Aorta (tissue), 5 donors: ENCODE results near the gene PAFAH1B1. TPM values are rescaled to one million over a fixed set of nuclear protein-coding genes. Genes with fewer than 3 reads are reported as not detected.
"Not testable (repeated sequence)": the region's sequence is repeated elsewhere in the genome, so short reads cannot be mapped to it uniquely, and the experiment has no call there.

Source experiments
- ATAC-seq: fragments of 200-7000 bp; cut with Tn5 transposase; one replicate; pipeline ENCODE4 v1.9.1; 2022; ENCODE audit warnings: moderate library complexity; ENCODE audit not compliant: low FRiP score
- DNase-seq, 2 donors: peaks; one replicate each; pipeline ENCODE4 v3.0.0-alpha.2; 2020
- H3K27ac ChIP-seq, 2 donors: one replicate each; pipeline ENCODE4 v1.5.1; 2013; ENCODE audit warnings: low read length in 2 of 2, mild to moderate bottlenecking in 2 of 2, moderate library complexity in 2 of 2, control low read depth in 1 of 2, inconsistent platforms in 1 of 2, low read depth in 1 of 2
- H3K27me3 ChIP-seq, 2 donors: one replicate each; pipeline ENCODE4 v1.6.1; 2013; ENCODE audit warnings: control low read depth in 1 of 2, low read length in 1 of 2, mild to moderate bottlenecking in 1 of 2, moderate library complexity in 1 of 2; ENCODE audit not compliant: insufficient read depth in 2 of 2, control insufficient read depth in 1 of 2
- H3K36me3 ChIP-seq, 2 donors: one replicate each; pipeline ENCODE4 v1.6.1; 2013; ENCODE audit warnings: control low read depth in 1 of 2, low read length in 1 of 2, mild to moderate bottlenecking in 1 of 2; ENCODE audit not compliant: insufficient read depth in 2 of 2, control insufficient read depth in 1 of 2
- H3K4me1 ChIP-seq, 2 donors: one replicate each; pipeline ENCODE4 v1.6.1; 2013; ENCODE audit warnings: low read length in 2 of 2, control low read depth in 1 of 2, mild to moderate bottlenecking in 1 of 2, moderate library complexity in 1 of 2; ENCODE audit not compliant: insufficient read depth in 2 of 2, control insufficient read depth in 1 of 2
- H3K4me3 ChIP-seq, 2 donors: one replicate each; pipeline ENCODE4 v1.5.1; 2013; ENCODE audit warnings: low read length in 2 of 2, control low read depth in 1 of 2, mild to moderate bottlenecking in 1 of 2
- H3K9me3 ChIP-seq: one replicate; pipeline ENCODE4 v1.6.1; 2013; ENCODE audit warnings: mild to moderate bottlenecking, low read length; ENCODE audit not compliant: control insufficient read depth
- WGBS, 2 donors: extraction: QIAGEN DNeasy Blood & Tissue Kit; methylation state at CpG; one replicate each; pipeline ENCODE4 v1.1.7; 2013; 5-methylcytosine and 5-hydroxymethylcytosine counted together
- intact Hi-C, 2 donors: fragments of 100-400 bp; cut with DNase I; formaldehyde crosslinking; loops; one replicate each; pipeline versions ENCODE4 v1.14.2 to v1.15.0; 2022
- long read RNA-seq, 2 donors: library from polyadenylated mRNA; unstranded; transcript quantifications; one replicate each; pipeline ENCODE4 v2.0.0, GENCODE V29; 2020 to 2021
- polyA plus RNA-seq, 2 donors: library from polyadenylated mRNA; stranded (reverse); fragments of 200-250 nt; gene quantifications; one replicate each; pipeline ENCODE4 v1.2.3, GENCODE V29; 2013
- total RNA-seq, 2 donors: library from RNA; stranded (reverse); fragmentation: NEBNext Ultra II Directional; extraction: Animal tissue kit (Norgen Biotek cat#: 25700); gene quantifications; one replicate each; pipeline ENCODE4 v1.2.1, GENCODE V29; 2021
- donor health status: healthy with polysubstance abuse.
- donor health status: Bipolar disorder and iron deficiency.
- donor health status: DM: no; HTN: no; CAD: no.
- donor health status: DM: no; HTN: no; CAD: no.
- donor health status: DM: yes; HTN: yes; CAD: no.

Gene PAFAH1B1
- 100 to 1,000 TPM; 157 to 176 TPM for total RNA-seq
- 10 to 100 TPM; 47.0 to 66.0 TPM for polyA plus RNA-seq
- long read RNA-seq, donor 1, full-length matches to known transcripts, result 13 of 48 reads
- long read RNA-seq, donor 1, partial matches to known transcripts, result 2 of 48 reads
- long read RNA-seq, donor 1, other reads (novel, unspliced or antisense), result 33 of 48 reads
- long read RNA-seq, donor 2, full-length matches to known transcripts, result 13 of 47 reads
- long read RNA-seq, donor 2, partial matches to known transcripts, result 24 of 47 reads
- long read RNA-seq, donor 2, other reads (novel, unspliced or antisense), result 10 of 47 reads

- Histone ChIP-seq H3K4me1 (no peaks in the 10 kb centered on the region), H3K9me3 (no peaks in the 10 kb centered on the region), H3K36me3 (no peaks in the 10 kb centered on the region), H3K4me3 (peak within 1 kb of the TSS; percentile 86 to 98), H3K27ac (peak within 1 kb of the TSS; percentile 79 to 93), H3K27me3 (no peaks in the 10 kb centered on the region)
- 0 to 1% methylated on average over 43 to 86 of the region's 86 CpGs for WGBS, 2 donors
- peak; percentile 97 for ATAC-seq
- DNase-seq, result peak; percentile 94 to 98
- intact Hi-C loops, result loop anchor here (5.0 to 10.0 kb wide), 4 partner anchors 62 to 92 kb away; partner anchors contain the start of gene METTL16 (in 2 of the 2)
These were observed at the start of gene PAFAH1B1 for GRCh38 chr17:2592971-2593820. Gene PAFAH1B1 (plus strand): TSS chr17:2593654. CDS start chr17:2638289, 44,635 bp downstream.

- H3K27ac ChIP-seq, result no peak overlapping the region
- no peaks in the 10 kb centered on the region for H3K9me3 ChIP-seq
These were observed 48.1 kb upstream of the PAFAH1B1 start for GRCh38 chr17:2545393-2545792.

GRCh38 chr17:2547176-2547575 lies 46.3 kb upstream of the PAFAH1B1 start:
- ATAC-seq, result no peak

More at GRCh38 chr17:2545393-2545792, 48.1 kb upstream of the PAFAH1B1 start:
- Histone ChIP-seq H3K4me1 (no peaks in the 10 kb centered on the region), H3K4me3 (no peak overlapping the region), H3K36me3 (no peaks in the 10 kb centered on the region), H3K27me3 (no peaks in the 10 kb centered on the region)
- intact Hi-C loops, result no loop called here
- no peak for ATAC-seq
- 86 to 88% methylated on average over 7 of the region's 7 CpGs for WGBS, 2 donors
- DNase-seq, result no peak

DNA sequence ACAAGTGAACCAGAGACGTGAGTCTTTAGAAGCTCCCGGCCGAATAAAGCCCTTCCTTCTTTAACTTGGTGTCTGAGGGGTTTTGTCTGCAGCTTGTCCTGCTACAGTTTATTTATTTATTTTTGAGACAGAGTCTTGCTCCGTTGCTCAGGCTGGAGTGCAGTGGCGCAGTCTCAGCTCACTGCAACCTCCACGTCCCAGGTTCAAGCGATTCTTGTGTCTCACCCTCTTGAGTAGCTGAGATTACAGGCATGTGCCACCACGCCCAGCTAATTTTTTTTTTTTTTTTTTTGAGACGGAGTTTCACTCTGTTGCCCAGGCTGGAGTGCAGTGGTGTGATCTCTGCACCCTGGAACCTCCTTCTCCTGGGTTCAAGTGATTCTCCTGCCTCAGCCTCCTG lies 45.4 kb upstream of the PAFAH1B1 start:
- DNase-seq, H3K9me3 ChIP-seq, H3K4me3 ChIP-seq, H3K4me1 ChIP-seq, ATAC-seq, H3K27me3 ChIP-seq, H3K27ac ChIP-seq, intact Hi-C loops, H3K36me3 ChIP-seq: not testable (repeated sequence)
- WGBS, 2 donors, result 73 to 78% methylated on average over 9 of the region's 9 CpGs

More at GRCh38 chr17:2547176-2547575, 46.3 kb upstream of the PAFAH1B1 start:
- 77 to 83% methylated on average over 9 of the region's 9 CpGs for WGBS, 2 donors
- H3K27me3 ChIP-seq, result no peaks in the 10 kb centered on the region
- H3K27ac ChIP-seq, result no peak overlapping the region
- no peaks in the 10 kb centered on the region for H3K9me3 ChIP-seq
- no peaks in the 10 kb centered on the region for H3K36me3 ChIP-seq
- no peak overlapping the region for H3K4me3 ChIP-seq
- H3K4me1 ChIP-seq, result no peaks in the 10 kb centered on the region
- no peak for DNase-seq
- intact Hi-C loops, result no loop called here

DNA sequence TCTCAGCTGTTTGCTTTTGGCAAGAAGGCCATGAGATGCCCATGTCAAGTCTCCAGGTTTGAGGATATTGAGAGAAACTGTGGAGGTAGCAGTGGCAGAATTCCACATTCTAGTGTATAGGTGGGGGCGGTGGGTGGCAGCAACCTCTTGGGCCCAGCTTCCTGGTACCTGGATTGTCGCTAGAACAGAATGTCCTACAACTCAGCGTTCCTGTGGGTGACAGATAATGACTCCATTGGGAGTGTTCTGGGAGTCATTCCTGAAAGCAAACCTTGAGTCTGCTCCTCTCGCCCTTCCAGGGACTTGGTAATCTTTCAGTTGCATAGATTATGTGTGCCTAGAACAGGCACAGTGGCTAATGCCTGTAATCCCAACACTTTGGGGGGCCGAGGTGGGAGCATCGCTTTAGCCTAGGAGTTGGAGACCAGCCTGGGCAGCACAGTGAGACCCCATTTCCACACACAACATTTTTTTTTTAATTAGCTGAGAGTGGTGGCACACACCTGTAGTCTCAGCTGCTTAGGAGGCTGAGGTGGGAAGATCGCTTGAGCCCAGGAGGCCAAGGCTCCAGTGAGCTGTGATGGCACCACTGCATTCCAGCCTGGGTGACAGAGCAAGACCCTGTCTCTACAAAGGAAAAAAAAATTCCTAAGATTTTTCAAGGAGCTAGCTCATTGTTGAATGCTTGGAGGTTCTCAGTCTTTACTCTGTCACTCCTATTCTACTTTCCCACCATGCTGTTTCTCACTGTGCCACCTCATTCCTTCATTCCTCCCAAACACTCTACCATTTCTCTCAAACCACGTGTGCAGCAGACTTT lies 43.9 kb upstream of the PAFAH1B1 start:
- Histone ChIP-seq H3K9me3 (no peaks in the 10 kb centered on the region), H3K4me3 (no peak overlapping the region), H3K27ac (no peak overlapping the region), H3K4me1 (no peaks in the 10 kb centered on the region), H3K27me3 (no peaks in the 10 kb centered on the region), H3K36me3 (no peaks in the 10 kb centered on the region)
- DNase-seq, result no peak
- intact Hi-C loops, result no loop called here
- no peak for ATAC-seq
- WGBS, 2 donors, result 81 to 84% methylated on average over 8 of the region's 8 CpGs

GRCh38 chr17:2551493-2551892 lies 42.0 kb upstream of the PAFAH1B1 start:
- no peak overlapping the region for H3K4me3 ChIP-seq
- no peaks in the 10 kb centered on the region for H3K36me3 ChIP-seq
- no peak for DNase-seq
- no peak for ATAC-seq
- 15 to 21% methylated on average over 10 of the region's 10 CpGs for WGBS, 2 donors
- intact Hi-C loops, result no loop called here
- H3K27me3 ChIP-seq, result no peaks in the 10 kb centered on the region
- H3K4me1 ChIP-seq, result no peaks in the 10 kb centered on the region
- H3K9me3 ChIP-seq, result no peaks in the 10 kb centered on the region
- H3K27ac ChIP-seq, result no peak overlapping the region

DNA sequence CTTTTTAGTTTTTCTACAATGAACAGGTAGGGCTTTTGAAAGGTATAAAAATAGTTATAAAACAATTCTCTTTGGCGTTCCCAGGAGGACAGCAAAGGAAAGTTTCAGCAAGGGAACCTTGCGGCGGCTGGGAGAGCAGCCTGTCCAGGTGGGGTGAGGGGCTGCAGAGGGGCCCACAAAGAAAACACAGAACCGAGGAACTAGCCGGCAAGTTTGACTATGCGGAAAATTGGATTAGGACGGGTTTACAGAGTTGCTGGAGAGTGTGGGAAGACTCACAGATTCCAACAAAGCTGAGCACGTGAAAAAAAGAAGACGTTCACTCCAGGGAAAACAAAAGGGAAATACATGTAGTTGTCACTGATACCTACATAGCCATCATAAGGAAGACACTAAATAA lies 41.5 kb upstream of the PAFAH1B1 start:
- no peak overlapping the region for H3K27ac ChIP-seq
- WGBS, 2 donors, result 16 to 21% methylated on average over 9 of the region's 9 CpGs
- no peaks in the 10 kb centered on the region for H3K4me1 ChIP-seq
- no peak for ATAC-seq
- DNase-seq, result no peak
- H3K27me3 ChIP-seq, result no peaks in the 10 kb centered on the region
- intact Hi-C loops, result no loop called here
- H3K4me3 ChIP-seq, result no peak overlapping the region
- H3K9me3 ChIP-seq, result no peaks in the 10 kb centered on the region
- no peaks in the 10 kb centered on the region for H3K36me3 ChIP-seq

- Histone ChIP-seq H3K4me3 (no peak overlapping the region), H3K27me3 (no peaks in the 10 kb centered on the region), H3K36me3 (no peaks in the 10 kb centered on the region), H3K4me1 (no peaks in the 10 kb centered on the region), H3K9me3 (no peaks in the 10 kb centered on the region), H3K27ac (no peak overlapping the region)
- no peak for DNase-seq
- intact Hi-C loops, result no loop called here
- WGBS, 2 donors, result 89 to 91% methylated on average over 5 of the region's 5 CpGs
- ATAC-seq, result no peak
These were observed 32.8 kb upstream of the PAFAH1B1 start for GRCh38 chr17:2560658-2561057.
